Neural cell (in vitro differentiated cells): ENCODE measurements around the gene MVK. TPM values are rescaled to one million over a fixed set of nuclear protein-coding genes. Genes with fewer than 3 reads are reported as not detected.

ENCODE experiments used
- H2AFZ ChIP-seq: fragments of 200-600, 300-800 bp; sonication (generic), shearing (Covaris generic); 2 replicates; pipeline ENCODE4 v1.6.0; 2014; ENCODE audit warnings: low read depth, mild to moderate bottlenecking, antibody characterized with exemption, low read length, moderate library complexity
- H3F3A ChIP-seq: fragments of 200-600 bp; shearing (Covaris generic); 2 replicates; pipeline ENCODE4 v1.6.1; 2016; ENCODE audit warnings: mild to moderate bottlenecking, moderate library complexity, mixed read lengths, antibody characterized with exemption, low read length; ENCODE audit not compliant: insufficient read depth, poor library complexity, severe bottlenecking
- H3K27ac ChIP-seq: fragments of 200-600, 300-800 bp; sonication (generic), shearing (Covaris generic); 2 replicates; pipeline ENCODE4 v1.5.1; 2014; ENCODE audit warnings: mild to moderate bottlenecking, low read length, moderate library complexity
- H3K27me3 ChIP-seq: fragments of 300-800, 200-600 bp; sonication (generic), shearing (Covaris generic); 2 replicates; pipeline ENCODE4 v1.6.0; 2014; ENCODE audit warnings: mild to moderate bottlenecking, low read depth, low read length, moderate library complexity; ENCODE audit not compliant: insufficient read depth
- H3K36me3 ChIP-seq: fragments of 300-800, 200-600 bp; sonication (generic), shearing (Covaris generic); 2 replicates; pipeline ENCODE4 v1.5.1; 2014; ENCODE audit warnings: mild to moderate bottlenecking, antibody characterized with exemption, low read length, moderate library complexity; ENCODE audit not compliant: insufficient read depth
- H3K4me2 ChIP-seq: fragments of 300-800, 200-600 bp; sonication (generic), shearing (Covaris generic); 2 replicates; pipeline ENCODE4 v1.6.0; 2014; ENCODE audit warnings: mild to moderate bottlenecking, low read length
- H3K4me3 ChIP-seq: fragments of 300-800, 200-600 bp; sonication (generic), shearing (Covaris generic); 2 replicates; pipeline ENCODE4 v1.5.1; 2014; ENCODE audit warnings: mild to moderate bottlenecking, low read length, moderate library complexity
- H3K79me2 ChIP-seq: fragments of 200-600 bp; shearing (Covaris generic); replicated peaks from 2 replicates; pipeline ENCODE4 v1.6.0; 2014; ENCODE audit warnings: mild to moderate bottlenecking, low read length, moderate library complexity; ENCODE audit not compliant: insufficient read depth
- H3K9ac ChIP-seq: fragments of 300-800, 200-600 bp; sonication (generic), shearing (Covaris generic); 2 replicates; pipeline ENCODE4 v1.6.1; 2016; ENCODE audit warnings: mild to moderate bottlenecking, low read length, mixed read lengths
- H3K9me2 ChIP-seq: fragments of 200-600 bp; shearing (Covaris generic); 2 replicates; pipeline ENCODE4 v1.6.1; 2016; ENCODE audit warnings: mild to moderate bottlenecking, low read length, mixed read lengths; ENCODE audit not compliant: insufficient read depth
- H3K9me3 ChIP-seq: fragments of 200-600, 300-800 bp; sonication (generic), shearing (Covaris generic); 2 replicates; pipeline ENCODE4 v1.6.1; 2016; ENCODE audit warnings: mild to moderate bottlenecking, mixed run types, low read length, moderate library complexity, mixed read lengths
- H4K20me1 ChIP-seq: fragments of 200-600 bp; shearing (Covaris generic); 2 replicates; pipeline ENCODE4 v1.6.1; 2016; ENCODE audit warnings: mild to moderate bottlenecking, mixed run types; ENCODE audit not compliant: insufficient read depth
- CTCF ChIP-seq: fragments of 450-650 bp; IDR thresholded peaks from 2 replicates; pipeline ENCODE4 v1.5.1; 2014; ENCODE audit warnings: antibody characterized with exemption, mild to moderate bottlenecking, moderate library complexity; ENCODE audit not compliant: poor library complexity, severe bottlenecking
- EP300 ChIP-seq: fragments of 450-650 bp; conservative IDR thresholded peaks from 2 replicates; pipeline ENCODE4 v1.6.1; 2014; ENCODE audit warnings: antibody characterized with exemption, mild to moderate bottlenecking, moderate library complexity; ENCODE audit not compliant: poor library complexity, severe bottlenecking
- EZH2 ChIP-seq: fragments of 200-600, 300-800 bp; shearing (Covaris generic), sonication (generic); IDR thresholded peaks from 2 replicates; pipeline ENCODE4 v1.6.1; 2014; ENCODE audit warnings: antibody characterized with exemption, low read length, borderline replicate concordance, mild to moderate bottlenecking; ENCODE audit not compliant: insufficient read depth, poor library complexity, severe bottlenecking
- MXI1 ChIP-seq: fragments of 450-650 bp; conservative IDR thresholded peaks from 2 replicates; pipeline ENCODE4 v1.6.1; 2014; ENCODE audit warnings: antibody characterized with exemption, mild to moderate bottlenecking; ENCODE audit not compliant: poor library complexity, severe bottlenecking
- POLR2AphosphoS5 ChIP-seq: IDR thresholded peaks from 2 replicates; pipeline ENCODE4 v1.6.1; 2012
- RAD21 ChIP-seq: fragments of 450-650 bp; conservative IDR thresholded peaks from 2 replicates; pipeline ENCODE4 v1.6.1; 2014; ENCODE audit warnings: antibody characterized with exemption, mild to moderate bottlenecking, moderate library complexity
- REST ChIP-seq: IDR thresholded peaks from 2 replicates; pipeline ENCODE4 v1.6.1; 2012; ENCODE audit warnings: borderline replicate concordance
- SMC3 ChIP-seq: fragments of 450-650 bp; conservative IDR thresholded peaks from 2 replicates; pipeline ENCODE4 v1.6.1; 2014; ENCODE audit warnings: antibody characterized with exemption, mild to moderate bottlenecking, moderate library complexity; ENCODE audit not compliant: poor library complexity
- TAF1 ChIP-seq: IDR thresholded peaks from 2 replicates; pipeline ENCODE4 v1.6.1; 2012; ENCODE audit warnings: low read depth
- polyA plus RNA-seq: library from polyadenylated mRNA; depleted of rRNA; stranded (reverse); fragments of >200 nt; gene quantifications from 2 replicates; pipeline ENCODE4 v1.2.3, GENCODE V29; 2014

MVK gene
- polyA plus RNA-seq, 1 donor from 2014 or later = 45.7 TPM

- H2AFZ ChIP-seq = no peak overlapping the region
- H3K36me3 ChIP-seq = no peaks in the 10 kb centered on the region
- H3K27ac ChIP-seq = no peak overlapping the region
- H3K9me2 ChIP-seq = no peaks in the 10 kb centered on the region
- no peaks in the 10 kb centered on the region for H3K9me3 ChIP-seq
- no peak for TF ChIP-seq EP300
- no peak for TF ChIP-seq SMC3
- no peak for TF ChIP-seq MXI1
- no peak for TF ChIP-seq POLR2AphosphoS5
- no peak for TF ChIP-seq TAF1
- no peak for TF ChIP-seq RAD21
- TF ChIP-seq CTCF = no peak
- no peak for TF ChIP-seq EZH2
- TF ChIP-seq REST = no peak
- H3K4me2 ChIP-seq = no peak overlapping the region
- H4K20me1 ChIP-seq = no peaks in the 10 kb centered on the region
- no peaks in the 10 kb centered on the region for H3K79me2 ChIP-seq
- H3K9ac ChIP-seq = no peak overlapping the region
- no peak overlapping the region for H3K4me3 ChIP-seq
- no peaks in the 10 kb centered on the region for H3K27me3 ChIP-seq
- H3F3A ChIP-seq = no peaks in the 10 kb centered on the region
These were observed 10.0 kb upstream of the MVK start for GRCh38 chr12:109563291-109564284.

GRCh38 chr12:109566424-109566823 is 7.2 kb upstream of the MVK start:
- no peaks in the 10 kb centered on the region for H3K9me2 ChIP-seq
- H3K4me3 ChIP-seq = no peak overlapping the region
- H2AFZ ChIP-seq = no peak overlapping the region
- H3F3A ChIP-seq = no peaks in the 10 kb centered on the region
- TF ChIP-seq REST (no peak), POLR2AphosphoS5 (no peak), EZH2 (no peak), TAF1 (no peak), CTCF (no peak), SMC3 (no peak)
- no peaks in the 10 kb centered on the region for H3K9me3 ChIP-seq
- no peaks in the 10 kb centered on the region for H4K20me1 ChIP-seq
- H3K4me2 ChIP-seq = no peak overlapping the region
- H3K27me3 ChIP-seq = no peaks in the 10 kb centered on the region
- H3K36me3 ChIP-seq = no peaks in the 10 kb centered on the region
- H3K27ac ChIP-seq = no peak overlapping the region
- H3K79me2 ChIP-seq = no peaks in the 10 kb centered on the region
- H3K9ac ChIP-seq = no peak overlapping the region
